AG20443 (cell line): Measurements from ENCODE around the gene ACACB.

Experiments
- DNase-seq: peaks from one replicate; pipeline ENCODE4 v3.0.0; 2012; ENCODE audit warnings: low spot score, mixed read lengths

ACACB gene

GRCh38 chr12:109173443-109174240 is 57.3 kb downstream of the ACACB start:
- DNase-seq, result no peak

GRCh38 chr12:109174468-109174867 is 58.1 kb downstream of the ACACB start:
- DNase-seq, result no peak

- no peak for DNase-seq
Observed at GRCh38 chr12:109178532-109178931, 62.1 kb downstream of the ACACB start.

GRCh38 chr12:109179927-109180326 is 63.5 kb downstream of the ACACB start:
- no peak for DNase-seq

GRCh38 chr12:109182041-109182839 is 65.9 kb downstream of the ACACB start:
- DNase-seq, result no peak

- no peak for DNase-seq
Observed at GRCh38 chr12:109185441-109185840, 69.1 kb downstream of the ACACB start.

- DNase-seq, result no peak
Observed at GRCh38 chr12:109186993-109187653, 70.7 kb downstream of the ACACB start.

- no peak for DNase-seq
Observed at GRCh38 chr12:109188108-109188712, 71.8 kb downstream of the ACACB start.

GRCh38 chr12:109189291-109189690 is 72.9 kb downstream of the ACACB start:
- DNase-seq, result no peak

- no peak for DNase-seq
Observed at GRCh38 chr12:109191621-109192250, 75.3 kb downstream of the ACACB start.

- DNase-seq, result peak; percentile 74
Observed at GRCh38 chr12:109192358-109192757, 76.0 kb downstream of the ACACB start.

GRCh38 chr12:109193896-109194295 is 77.5 kb downstream of the ACACB start:
- DNase-seq, result no peak

GRCh38 chr12:109196332-109196731 is 79.9 kb downstream of the ACACB start:
- DNase-seq, result no peak

- DNase-seq, result no peak
Observed at GRCh38 chr12:109197327-109197726, 80.9 kb downstream of the ACACB start.

- no peak for DNase-seq
Observed at GRCh38 chr12:109199324-109199723, 82.9 kb downstream of the ACACB start.

- no peak for DNase-seq
Observed at GRCh38 chr12:109200825-109201495, 84.6 kb downstream of the ACACB start.

- no peak for DNase-seq
Observed at GRCh38 chr12:109201496-109201885, 85.1 kb downstream of the ACACB start.

- no peak for DNase-seq
Observed at GRCh38 chr12:109202770-109203169, 86.4 kb downstream of the ACACB start.

- no peak for DNase-seq
Observed at GRCh38 chr12:109203480-109203879, 87.1 kb downstream of the ACACB start.

GRCh38 chr12:109209082-109209481 is 92.7 kb downstream of the ACACB start:
- DNase-seq, result no peak

- no peak for DNase-seq
Observed at GRCh38 chr12:109212460-109213115, 96.2 kb downstream of the ACACB start.
